LNCaP clone FGC (cell line): Measurements from ENCODE around the gene PCSK2.

Source experiments
- DNase-seq: peaks from one replicate; pipeline ENCODE4 v3.0.0-alpha.2; 2011; ENCODE audit warnings: low read depth
- H3K4me3 ChIP-seq: 2 replicates; pipeline ENCODE4 v1.5.1; 2011; ENCODE audit warnings: mild to moderate bottlenecking, low read depth, low read length, control low read depth
- CTCF ChIP-seq: IDR thresholded peaks from 2 replicates; pipeline ENCODE4 v1.5.1; 2012; ENCODE audit warnings: mild to moderate bottlenecking; ENCODE audit not compliant: control insufficient read depth, insufficient read depth; ENCODE audit errors: extremely low read depth

PCSK2 gene

DNA sequence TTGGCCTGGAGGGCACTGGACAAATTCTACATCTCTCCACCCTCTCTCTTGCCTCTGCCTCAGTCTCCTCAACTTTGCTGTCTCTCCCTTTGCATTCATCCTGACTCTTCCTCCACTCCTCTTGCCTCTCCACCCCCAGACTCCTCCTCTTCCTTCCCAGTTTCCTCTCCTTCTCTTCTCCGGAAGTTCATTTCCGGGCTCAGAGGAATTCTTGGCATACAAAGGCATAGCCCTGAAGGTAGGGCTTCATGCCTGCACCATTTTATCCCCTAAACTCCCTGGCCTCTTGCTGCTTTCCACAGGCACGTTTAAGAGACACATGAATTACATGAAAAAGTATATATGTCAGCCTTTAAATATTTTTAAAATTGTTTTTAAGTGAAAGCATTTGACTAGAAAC is 293.7 kb downstream of the PCSK2 start:
- no peak for TF ChIP-seq CTCF
- H3K4me3 ChIP-seq = no peak overlapping the region
- no peak for DNase-seq

DNA sequence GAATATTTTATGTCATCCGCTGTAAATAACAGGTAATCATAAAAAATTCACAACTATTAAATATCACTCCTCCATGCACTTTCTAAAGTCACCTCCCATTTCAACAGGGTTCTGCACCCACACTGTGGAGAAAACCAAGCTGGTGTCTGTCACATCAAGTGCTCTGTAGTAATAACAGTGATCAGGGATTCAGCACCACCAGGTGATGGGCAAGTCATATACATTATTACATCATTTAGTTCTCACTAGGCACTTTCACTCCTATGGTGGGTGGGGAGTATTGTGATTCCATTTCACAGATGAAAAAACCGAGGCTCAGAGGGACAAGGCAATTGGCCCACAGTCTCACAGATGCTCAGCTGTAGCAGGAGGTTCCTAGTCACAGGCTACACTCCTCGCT is 295.7 kb downstream of the PCSK2 start:
- H3K4me3 ChIP-seq = no peak overlapping the region
- TF ChIP-seq CTCF = no peak
- DNase-seq = no peak

- DNase-seq = no peak
Measured at GRCh38 chr20:17523326-17523725, 296.5 kb downstream of the PCSK2 start.

GRCh38 chr20:17524560-17524959 is 297.7 kb downstream of the PCSK2 start:
- TF ChIP-seq CTCF = no peak
- H3K4me3 ChIP-seq = no peak overlapping the region
- no peak for DNase-seq

More at GRCh38 chr20:17523326-17523725, 296.5 kb downstream of the PCSK2 start:
- no peak for TF ChIP-seq CTCF
- H3K4me3 ChIP-seq = no peak overlapping the region

DNA sequence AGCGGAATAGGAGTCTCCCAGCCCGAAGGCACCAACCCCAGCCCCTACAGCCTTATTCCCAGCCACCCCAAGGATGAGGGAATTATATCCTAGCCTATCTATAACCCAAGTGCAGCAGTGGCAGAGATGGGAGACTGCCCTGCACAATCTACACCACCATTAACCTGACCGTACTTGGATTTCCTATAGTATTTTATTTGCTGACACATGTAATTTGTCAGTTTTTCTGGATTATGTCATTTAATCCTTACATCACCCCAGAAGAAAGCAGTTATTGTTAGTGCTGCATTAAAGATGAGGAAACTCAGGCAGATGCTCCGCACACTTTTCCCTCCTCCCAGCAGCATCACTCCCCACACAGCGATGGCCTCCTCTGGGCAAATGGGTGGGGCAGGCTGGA is 298.3 kb downstream of the PCSK2 start:
- no peak for DNase-seq
- no peak overlapping the region for H3K4me3 ChIP-seq
- TF ChIP-seq CTCF = no peak

GRCh38 chr20:17525650-17526049 is 298.8 kb downstream of the PCSK2 start:
- no peak overlapping the region for H3K4me3 ChIP-seq
- DNase-seq = peak; percentile 33

More at GRCh38 chr20:17525650-17526049, 298.8 kb downstream of the PCSK2 start:
- TF ChIP-seq CTCF = no peak
